Effector CD8-positive, alpha-beta T cell (primary cell): Measurements from ENCODE around the gene CLIC3.

ENCODE experiments used
- DNase-seq: peaks from one replicate; lab custom pipeline; 2025; lab: John Stamatoyannopoulos, UW

Gene CLIC3

DNA sequence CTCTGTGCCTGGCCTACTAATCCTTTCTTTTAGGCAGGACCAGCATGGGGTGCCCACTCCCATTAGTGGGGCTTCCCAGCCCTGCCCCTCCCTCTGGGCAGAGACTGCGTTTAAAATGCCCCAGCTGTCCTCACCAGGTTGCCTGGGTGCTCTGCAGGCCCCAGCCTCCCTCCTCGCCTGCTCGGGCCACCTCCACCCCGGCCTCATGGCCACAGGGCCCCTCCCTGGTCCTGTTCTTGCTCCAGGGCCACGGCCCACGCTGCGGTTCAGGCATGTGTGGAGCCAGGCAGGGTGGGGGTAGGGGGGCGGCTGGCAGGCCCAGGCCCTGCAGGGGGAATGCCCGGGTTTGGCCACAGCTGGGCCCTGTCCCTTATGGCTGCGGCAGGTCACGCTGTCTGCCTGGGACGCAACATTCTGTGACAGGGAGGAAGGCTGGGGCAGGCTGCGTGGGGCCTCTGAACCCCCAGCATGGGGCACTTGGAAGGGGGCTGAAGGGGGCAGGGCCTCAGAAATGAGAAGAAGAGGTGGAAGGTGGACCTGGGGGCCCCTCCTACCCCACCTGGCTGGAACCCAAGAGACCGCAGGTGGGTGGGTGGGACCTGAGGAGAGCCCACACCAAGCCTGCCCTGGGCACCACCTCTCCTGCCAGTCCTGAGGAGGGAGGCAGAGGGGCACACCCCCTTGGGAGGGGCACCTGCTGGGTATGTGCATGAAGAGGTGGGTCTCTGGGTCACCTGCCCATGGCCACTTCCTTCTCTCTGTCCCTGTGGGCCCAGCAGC lies 44.6 kb downstream of the CLIC3 start, which contains the start of gene LCN12:
LCN12 (plus strand) TSS at position 733 of the 780 bp plus-strand sequence. CDS start 55 bp downstream, outside the sequence.
- no peak for DNase-seq

DNA sequence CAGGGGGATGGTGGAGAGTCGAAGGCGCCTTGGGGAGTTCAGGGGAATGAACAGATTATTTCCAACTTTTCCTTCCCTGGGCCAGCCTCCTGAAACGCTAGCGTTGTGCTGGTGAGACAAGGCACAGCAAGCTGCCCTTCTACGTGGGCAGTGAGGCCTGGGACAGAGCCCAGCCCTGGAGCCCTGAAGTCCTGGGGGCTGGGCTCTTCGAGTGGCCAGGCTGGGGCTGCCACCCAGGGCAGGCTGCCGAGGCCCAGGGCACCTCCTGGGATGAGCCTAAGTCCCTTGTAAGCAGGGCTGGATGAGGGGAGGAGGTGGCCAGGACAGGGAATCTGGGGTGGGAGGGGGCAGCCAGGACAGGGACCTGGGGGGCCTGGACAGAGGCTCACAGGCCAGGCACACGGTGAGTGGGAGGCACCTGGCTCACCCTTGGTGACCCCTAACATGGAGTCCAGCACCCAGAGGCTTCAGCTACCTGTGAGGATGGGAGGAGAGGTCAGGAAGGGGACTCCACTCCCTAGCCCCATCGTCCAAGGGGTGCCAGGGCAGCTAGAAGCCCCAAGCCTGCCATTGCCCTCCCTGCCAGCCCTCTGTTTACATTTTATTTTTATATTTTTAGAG lies 45.6 kb downstream of the CLIC3 start:
- DNase-seq: no peak

DNA sequence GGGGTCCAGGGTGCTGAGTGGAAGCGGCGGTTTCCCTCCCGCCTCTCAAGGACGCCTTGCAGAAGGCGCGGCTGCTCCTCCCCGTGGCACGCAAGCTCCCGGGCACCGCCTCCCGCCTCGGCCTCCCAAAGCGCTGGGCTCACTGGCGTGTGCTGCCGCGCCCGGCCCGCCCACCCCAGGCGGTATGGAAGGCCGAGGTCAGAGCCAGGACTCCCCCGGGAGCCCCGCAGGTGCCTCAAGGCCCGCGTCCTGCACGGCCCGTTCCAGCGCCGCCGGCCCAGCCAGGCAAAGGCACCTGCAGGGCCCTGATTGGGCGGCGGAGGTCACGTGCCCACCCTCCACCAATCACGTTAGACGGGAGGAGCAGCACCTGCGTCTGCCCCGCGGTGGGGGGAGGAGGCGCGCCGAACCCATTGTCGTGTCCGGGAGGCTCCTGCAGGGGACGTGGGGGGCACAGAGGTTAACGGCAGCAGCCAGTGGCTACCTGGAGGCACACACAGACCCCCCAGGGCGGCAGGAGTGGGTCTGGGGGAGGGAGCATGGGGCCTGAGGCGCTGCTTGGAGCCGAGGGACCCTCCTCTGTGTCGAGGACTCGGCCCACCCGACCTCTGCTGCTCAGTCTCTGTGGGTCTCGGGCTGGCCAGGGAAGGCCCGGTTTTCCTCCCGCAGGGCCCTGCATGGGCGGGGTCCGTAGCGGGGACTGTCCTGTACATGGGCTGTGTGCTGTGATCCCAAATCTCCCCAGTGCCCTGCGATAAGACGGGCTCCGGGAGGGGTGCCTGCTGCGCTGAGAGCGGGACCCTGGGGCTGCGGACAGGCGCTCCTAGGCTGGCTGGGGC lies 46.3 kb downstream of the CLIC3 start:
- peak; percentile 96 for DNase-seq

DNA sequence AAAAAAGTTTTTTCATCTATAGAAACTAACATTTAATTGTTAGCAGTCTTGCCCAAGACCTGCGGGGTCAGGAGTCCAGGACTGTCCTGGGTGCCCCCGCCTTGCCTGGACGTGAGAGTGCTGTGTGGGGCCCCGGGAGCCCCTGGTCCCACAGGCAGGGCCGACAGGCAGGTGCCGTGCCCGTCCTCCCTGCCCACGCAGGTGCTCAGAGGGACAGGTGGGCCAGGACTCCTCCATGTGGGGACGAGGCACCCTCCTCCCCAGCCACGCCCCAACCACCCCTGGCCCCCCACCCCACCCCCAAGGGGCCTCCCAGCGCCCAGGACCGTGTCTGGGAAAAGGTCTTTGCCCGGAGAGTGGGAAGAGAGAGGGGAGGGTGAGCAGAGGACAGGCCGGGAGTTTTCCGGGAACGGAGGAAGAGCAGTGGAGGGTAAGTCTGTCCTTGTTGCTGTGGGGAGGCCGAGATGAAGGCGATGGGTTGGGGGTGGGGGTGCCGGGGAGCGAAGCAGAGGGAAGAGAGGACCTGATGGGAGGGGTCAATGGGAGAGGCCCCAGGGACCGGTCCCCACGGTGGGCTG lies 47.0 kb downstream of the CLIC3 start:
- no peak for DNase-seq

DNA sequence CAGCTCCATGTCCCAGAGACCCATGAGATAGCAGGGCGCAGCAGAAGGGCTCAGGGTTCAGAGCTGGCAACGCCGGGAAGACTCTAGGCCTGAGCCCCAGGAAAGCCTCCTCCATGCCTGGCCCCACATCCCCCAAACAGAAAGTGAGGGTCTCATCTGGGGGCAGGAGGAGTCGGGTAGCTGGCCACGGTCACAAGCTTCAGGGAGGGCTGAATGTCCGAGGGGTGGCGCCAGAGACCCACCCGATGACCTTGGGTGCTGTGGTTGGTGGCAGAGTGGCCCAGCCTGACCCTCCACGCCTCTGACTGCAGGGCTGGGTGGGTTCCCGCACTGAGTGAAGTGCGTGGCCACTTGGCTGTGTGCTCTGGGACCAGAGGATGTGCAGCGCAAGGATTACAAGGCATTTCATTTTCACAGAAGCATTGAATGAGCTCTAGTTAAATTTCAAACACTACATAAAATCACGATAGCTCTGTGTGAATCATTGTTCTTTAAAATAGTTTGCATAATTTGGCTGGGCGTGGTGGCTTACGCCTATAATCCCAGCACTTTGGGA lies 48.3 kb downstream of the CLIC3 start:
- DNase-seq: no peak

DNA sequence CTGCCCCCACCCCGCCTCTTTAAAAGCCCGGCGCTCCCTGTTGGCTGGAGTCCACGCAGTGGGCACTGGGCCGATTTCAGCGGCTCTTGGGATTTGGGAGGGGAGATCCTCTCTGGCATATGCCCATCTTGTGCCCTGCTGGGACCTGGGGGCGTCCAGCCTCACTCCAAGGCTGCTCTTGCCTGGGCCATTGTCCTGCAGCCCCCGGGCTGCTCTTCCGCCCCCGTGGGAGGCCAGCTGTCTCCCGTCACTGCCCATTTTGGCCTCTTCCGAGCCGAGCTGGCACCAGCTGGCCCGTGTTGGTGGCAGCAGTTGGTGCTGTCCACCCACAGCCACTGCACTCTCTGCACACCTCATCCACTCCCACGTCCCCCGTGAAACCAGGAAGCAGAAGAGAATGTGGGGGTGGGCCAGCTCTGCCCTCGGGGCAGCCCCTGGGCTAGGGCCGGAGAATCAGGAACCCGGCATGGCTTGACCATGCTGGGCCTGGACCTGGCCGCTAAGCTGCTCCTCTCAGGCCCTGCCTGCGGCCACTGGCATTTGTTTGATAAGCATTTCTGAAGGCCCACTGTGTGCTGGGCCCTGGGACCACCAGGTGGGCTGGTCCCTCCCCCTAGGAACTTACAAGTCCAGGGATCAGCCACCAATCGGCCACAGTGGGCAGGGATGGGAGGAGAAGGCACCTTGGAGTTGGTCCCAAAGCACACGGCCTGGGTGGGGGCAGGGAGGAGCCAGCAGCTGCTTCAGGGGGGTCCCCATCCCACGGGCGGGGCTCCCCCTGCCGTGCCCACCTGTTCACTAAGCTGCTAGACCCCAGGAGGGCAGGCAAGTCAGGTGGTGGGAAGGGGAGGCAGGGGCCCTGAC lies 49.1 kb downstream of the CLIC3 start:
- no peak for DNase-seq

DNA sequence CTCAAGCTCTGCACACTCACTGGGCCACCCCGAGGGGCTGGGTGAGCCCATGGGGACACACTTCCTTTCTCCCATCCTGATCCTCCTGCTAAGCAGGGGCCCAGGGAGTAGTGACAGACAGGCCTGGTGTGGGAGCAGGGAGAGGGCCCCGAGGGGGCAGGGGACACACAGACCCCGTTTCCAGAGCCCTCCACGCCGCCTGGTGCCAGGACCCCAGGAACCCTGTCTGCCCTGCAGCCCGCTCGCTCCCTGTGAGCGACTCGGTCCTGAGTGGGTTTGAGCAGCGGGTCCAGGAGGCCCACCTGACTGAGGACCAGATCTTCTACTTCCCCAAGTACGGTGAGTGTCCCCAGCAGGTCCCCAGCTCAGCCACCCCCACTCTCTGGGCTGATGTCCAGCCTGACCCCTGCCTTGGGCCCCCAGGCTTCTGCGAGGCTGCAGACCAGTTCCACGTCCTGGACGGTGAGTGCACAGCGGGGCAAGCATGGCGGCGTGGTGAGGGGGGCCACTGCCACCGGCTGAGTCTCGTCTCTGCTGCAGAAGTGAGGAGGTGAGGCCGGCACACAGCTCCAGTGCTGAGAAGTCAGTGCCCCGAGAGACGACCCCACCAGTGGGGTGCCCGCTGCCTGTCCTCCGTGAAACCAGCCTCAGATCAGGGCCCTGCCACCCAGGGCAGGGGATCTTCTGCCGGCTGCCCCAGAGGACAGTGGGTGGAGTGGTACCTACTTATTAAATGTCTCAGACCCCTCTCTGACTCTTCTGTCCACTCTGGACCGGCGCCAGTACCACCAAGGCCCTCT lies 49.9 kb downstream of the CLIC3 start:
- no peak for DNase-seq

DNA sequence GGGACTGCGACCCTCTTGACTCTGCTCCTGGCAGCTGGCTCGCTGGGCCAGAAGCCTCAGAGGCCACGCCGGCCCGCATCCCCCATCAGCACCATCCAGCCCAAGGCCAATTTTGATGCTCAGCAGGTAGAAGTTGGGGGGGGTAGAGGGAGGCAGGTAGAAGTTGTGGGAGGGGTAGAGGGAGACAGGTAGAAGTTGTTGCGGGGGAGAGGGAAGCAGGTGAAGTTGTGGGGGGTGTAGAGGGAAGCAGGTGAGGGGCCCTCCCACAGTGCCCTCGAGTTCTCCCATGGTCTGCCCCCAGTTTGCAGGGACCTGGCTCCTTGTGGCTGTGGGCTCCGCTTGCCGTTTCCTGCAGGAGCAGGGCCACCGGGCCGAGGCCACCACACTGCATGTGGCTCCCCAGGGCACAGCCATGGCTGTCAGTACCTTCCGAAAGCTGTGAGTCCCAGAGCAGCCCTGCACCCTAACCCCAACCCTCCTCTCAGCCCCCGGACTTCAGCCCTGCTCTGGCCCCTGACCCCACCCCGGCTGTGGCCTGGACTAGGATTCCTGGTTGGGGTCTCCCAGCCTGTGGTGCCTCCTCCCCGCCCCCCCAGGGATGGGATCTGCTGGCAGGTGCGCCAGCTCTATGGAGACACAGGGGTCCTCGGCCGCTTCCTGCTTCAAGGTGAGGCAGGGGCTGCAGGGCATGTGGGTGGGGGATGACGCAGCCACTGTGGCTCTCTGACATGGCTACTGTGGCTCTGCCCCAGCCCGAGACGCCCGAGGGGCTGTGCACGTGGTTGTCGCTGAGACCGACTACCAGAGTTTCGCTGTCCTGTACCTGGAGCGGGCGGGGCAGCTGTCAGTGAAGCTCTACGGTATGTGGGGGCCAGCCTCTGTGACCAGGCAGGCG lies 50.8 kb downstream of the CLIC3 start:
- no peak for DNase-seq
